Neutrophil (primary cell): ENCODE measurements around the gene MBD1.
A peak's percentile ranks its signal among the peaks of the same experiment; 100 is the strongest.

Experiments used
- H3K27ac ChIP-seq: fragments of 200-600 bp; sonication (generic); 2 replicates; pipeline ENCODE4 v1.5.1; 2016; ENCODE audit warnings: mild to moderate bottlenecking, moderate library complexity
- H3K27me3 ChIP-seq: fragments of 200-600 bp; sonication (generic); 2 replicates; pipeline ENCODE4 v1.6.0; 2016; ENCODE audit warnings: mild to moderate bottlenecking
- H3K36me3 ChIP-seq: fragments of 200-600 bp; sonication (generic); 2 replicates; pipeline ENCODE4 v1.5.1; 2017
- H3K4me1 ChIP-seq, 2 experiments: fragments of 200-600 bp in 1 of 2; sonication (generic) in 1 of 2; 1 replicate in 1 of 2; 2 replicates in 1 of 2; pipeline versions ENCODE4 v1.5.1 to v1.6.1; 2013 to 2016; ENCODE audit warnings: low read depth in 1 of 2, low read length in 1 of 2, mild to moderate bottlenecking in 1 of 2, moderate library complexity in 1 of 2; ENCODE audit not compliant: control insufficient read depth in 1 of 2, insufficient read depth in 1 of 2
- H3K4me3 ChIP-seq, 2 experiments: fragments of 200-600 bp in 1 of 2; sonication (generic) in 1 of 2; 1 replicate in 1 of 2; 2 replicates in 1 of 2; pipeline ENCODE4 v1.5.1; 2013 to 2016; ENCODE audit warnings: low read depth in 1 of 2, low read length in 1 of 2, mild to moderate bottlenecking in 1 of 2, moderate library complexity in 1 of 2
- H3K9me3 ChIP-seq: fragments of 200-600 bp; sonication (generic); 2 replicates; pipeline ENCODE4 v1.5.1; 2016
- TF ChIP-seq, protein P1 (sequence below): fragments of 200-600 bp; sonication (generic); IDR thresholded peaks from 2 replicates; pipeline ENCODE4 v1.5.1; 2016; ENCODE audit warnings: antibody characterized with exemption

The MBD1 gene

DNA sequence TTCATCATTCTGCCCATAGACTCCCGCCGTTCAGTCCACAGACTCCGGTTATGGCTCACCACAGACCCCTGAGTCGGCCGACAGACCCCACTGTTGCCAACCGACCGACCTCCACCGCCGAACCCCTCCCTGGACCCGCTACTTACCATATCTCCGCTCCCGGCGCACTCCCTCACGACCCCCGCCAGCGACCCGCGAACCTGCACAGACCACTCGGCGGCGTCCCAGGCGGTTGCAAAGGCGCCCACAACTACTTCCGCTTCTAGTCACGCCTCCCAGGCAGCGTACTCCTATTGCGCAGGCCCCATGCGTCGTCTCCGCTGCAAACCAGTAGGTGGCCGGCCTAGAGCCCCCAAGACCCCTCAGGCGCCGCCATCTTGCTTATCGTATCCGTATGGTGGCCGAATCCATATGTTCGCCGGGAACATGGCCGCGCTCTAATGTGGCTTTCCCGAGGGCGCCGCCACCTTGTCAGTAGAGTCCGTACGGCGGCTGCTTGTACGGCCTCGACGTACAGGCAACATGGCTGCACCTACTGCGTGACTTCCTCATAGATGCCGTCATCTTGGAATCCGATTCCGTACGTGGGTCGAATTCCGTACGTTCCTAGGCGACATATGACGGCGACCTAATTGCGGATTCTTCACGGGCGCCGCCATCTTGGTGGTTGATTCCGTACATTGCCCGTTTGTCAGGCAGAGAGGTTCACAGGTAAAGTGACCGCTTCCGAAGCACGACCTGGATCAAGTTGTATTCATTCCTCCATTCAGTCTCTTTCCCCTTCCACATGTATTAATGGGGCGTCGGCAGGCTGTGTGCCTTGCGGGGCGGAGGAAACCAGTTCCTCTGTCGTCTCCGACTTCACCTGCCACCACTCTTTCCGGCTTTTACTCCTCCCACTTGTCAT lies 6.4 kb upstream of the MBD1 start, which contains the start of gene CXXC1:
Gene CXXC1 (minus strand): TSS at position 252 of the 907 bp plus-strand sequence. CDS start 103 bp downstream, at position 149.
- peak within 1 kb of the TSS; percentile 80 for H3K27ac ChIP-seq
- H3K4me1 ChIP-seq = peaks cover 22 to 24% of the 10 kb centered on the region in 2 experiments
- H3K4me3 ChIP-seq = peak within 1 kb of the TSS; percentile 92
- H3K36me3 ChIP-seq = peaks cover 32% of the 10 kb centered on the region
- H3K27me3 ChIP-seq = no peaks in the 10 kb centered on the region
- no peaks in the 10 kb centered on the region for H3K9me3 ChIP-seq
- TF ChIP-seq, protein P1, sequence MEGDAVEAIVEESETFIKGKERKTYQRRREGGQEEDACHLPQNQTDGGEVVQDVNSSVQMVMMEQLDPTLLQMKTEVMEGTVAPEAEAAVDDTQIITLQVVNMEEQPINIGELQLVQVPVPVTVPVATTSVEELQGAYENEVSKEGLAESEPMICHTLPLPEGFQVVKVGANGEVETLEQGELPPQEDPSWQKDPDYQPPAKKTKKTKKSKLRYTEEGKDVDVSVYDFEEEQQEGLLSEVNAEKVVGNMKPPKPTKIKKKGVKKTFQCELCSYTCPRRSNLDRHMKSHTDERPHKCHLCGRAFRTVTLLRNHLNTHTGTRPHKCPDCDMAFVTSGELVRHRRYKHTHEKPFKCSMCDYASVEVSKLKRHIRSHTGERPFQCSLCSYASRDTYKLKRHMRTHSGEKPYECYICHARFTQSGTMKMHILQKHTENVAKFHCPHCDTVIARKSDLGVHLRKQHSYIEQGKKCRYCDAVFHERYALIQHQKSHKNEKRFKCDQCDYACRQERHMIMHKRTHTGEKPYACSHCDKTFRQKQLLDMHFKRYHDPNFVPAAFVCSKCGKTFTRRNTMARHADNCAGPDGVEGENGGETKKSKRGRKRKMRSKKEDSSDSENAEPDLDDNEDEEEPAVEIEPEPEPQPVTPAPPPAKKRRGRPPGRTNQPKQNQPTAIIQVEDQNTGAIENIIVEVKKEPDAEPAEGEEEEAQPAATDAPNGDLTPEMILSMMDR = peak; percentile 81

DNA sequence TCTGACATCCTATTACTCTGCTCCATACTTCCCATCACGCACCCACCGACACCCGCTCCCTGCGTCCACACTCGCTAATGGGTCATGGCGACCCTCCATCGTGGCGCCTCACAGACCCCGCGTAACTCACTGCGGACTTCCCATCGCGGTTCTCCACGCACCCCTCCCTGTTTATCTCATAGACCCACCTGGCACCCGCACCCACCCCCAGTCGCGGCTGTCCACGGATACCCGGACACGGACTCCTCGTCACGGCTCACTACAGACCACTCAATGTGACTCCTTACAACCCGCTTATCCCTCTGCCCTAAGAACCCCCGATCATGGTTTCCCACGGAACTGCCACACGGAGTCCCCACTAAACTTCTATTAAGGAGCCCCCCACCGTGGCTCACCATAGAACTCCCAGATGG lies 5.7 kb upstream of the MBD1 start:
- Histone ChIP-seq H3K4me1 (peaks cover 24 to 26% of the 10 kb centered on the region in 2 experiments), H3K4me3 (peak overlapping the region; percentile 92), H3K9me3 (no peaks in the 10 kb centered on the region), H3K27ac (peak overlapping the region; percentile 80), H3K36me3 (peaks cover 37% of the 10 kb centered on the region), H3K27me3 (no peaks in the 10 kb centered on the region)
- TF ChIP-seq, protein P1 = no peak

DNA sequence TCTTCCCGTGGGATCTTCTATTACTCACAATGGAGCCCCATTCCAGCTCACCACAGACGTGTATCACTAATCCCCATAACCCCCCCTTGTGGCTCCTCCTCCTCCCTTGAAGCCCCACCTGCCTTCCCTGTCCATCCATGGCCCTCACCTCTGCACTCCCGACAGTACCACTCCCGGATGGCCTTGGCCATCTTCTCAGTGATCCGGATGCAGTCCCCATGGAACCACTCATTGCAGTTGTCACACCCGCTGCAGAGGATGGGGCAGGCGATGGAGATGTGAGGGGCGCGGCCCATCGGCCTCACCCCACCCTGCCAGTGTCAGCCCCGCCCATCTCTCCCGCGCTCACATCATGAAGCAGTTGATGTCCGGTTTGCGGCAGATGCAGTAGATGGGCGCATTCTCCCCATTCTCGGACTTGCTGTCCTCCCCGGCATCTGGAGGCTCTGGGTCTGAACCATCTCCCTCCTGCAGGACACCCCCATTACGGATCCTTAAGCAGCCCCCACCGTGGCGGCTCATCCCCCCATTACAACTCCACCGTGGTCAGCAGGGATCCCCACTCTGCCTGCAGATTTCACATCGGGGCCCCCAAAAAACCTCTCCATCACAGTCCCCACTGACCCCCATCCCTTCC lies 5.2 kb upstream of the MBD1 start:
- TF ChIP-seq, protein P1 = no peak
- peak overlapping the region; percentile 80 for H3K27ac ChIP-seq
- H3K27me3 ChIP-seq = no peaks in the 10 kb centered on the region
- no peaks in the 10 kb centered on the region for H3K9me3 ChIP-seq
- H3K4me1 ChIP-seq = peaks cover 27 to 28% of the 10 kb centered on the region in 2 experiments
- H3K4me3 ChIP-seq = peak overlapping the region; percentile 92
- H3K36me3 ChIP-seq = peaks cover 37% of the 10 kb centered on the region

DNA sequence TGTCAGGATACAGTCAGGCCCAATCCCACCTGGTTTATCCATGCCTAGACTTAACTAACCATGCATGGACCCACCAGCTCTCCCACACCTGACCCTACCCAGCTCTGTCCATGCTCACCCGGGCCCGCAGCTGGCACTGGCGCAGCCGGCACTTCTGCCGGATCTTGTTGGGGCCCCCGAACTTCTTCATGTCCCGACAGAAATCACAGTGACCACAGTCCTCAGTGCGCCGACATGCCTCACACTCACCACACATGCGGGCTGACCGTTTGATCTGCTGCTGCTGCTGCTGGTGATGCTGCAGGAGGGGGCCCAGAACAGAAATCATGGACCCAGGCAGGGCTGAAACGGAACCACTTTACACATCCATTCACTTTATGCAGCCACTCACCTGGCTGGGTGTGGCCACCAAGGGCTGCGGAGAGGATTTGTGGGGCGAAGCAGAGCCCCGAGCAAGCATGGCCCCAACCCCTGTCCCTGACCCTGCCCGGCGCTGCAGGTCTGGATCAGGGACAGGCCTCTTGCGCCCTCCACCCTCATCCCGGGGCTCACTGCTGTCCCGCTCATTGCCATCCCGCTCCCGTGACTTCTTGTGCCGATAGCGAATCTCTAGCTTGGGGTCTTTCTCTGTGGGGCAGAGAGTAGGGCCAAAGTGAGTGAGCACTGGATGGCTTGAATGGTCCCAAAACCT lies 4.5 kb upstream of the MBD1 start:
- Histone ChIP-seq H3K4me3 (no peak overlapping the region), H3K27me3 (no peaks in the 10 kb centered on the region), H3K9me3 (no peaks in the 10 kb centered on the region), H3K4me1 (peaks cover 29 to 33% of the 10 kb centered on the region in 2 experiments), H3K36me3 (peaks cover 37% of the 10 kb centered on the region), H3K27ac (no peak overlapping the region)
- TF ChIP-seq, protein P1 = no peak

DNA sequence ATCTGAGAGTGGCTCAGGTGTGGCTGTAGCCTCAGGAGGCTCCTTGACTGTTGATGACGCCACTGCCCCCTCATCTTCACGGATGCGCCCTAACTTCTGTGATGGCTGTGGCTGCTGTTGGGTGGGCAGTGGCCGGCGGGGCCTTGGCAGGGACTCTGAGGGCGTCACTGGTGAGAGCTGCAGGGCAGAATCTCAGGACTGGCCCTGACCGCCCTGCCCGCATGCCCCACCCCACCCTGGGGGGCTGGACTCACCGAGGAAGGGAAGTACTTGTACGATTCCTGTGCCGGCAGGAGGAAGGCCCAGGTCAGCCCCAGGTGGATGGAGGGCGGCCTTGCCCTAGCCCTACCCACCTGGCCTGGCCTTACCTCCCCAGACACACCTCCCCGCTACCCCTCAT lies 3.7 kb upstream of the MBD1 start:
- Histone ChIP-seq H3K27me3 (no peaks in the 10 kb centered on the region), H3K27ac (no peak overlapping the region), H3K4me1 (peaks cover 36 to 40% of the 10 kb centered on the region in 2 experiments), H3K9me3 (no peaks in the 10 kb centered on the region), H3K36me3 (peaks cover 37% of the 10 kb centered on the region), H3K4me3 (no peak overlapping the region)
- TF ChIP-seq, protein P1 = no peak
